Measurements from ENCODE around the gene COX19.
A peak's percentile ranks its signal among the peaks of the same experiment; 100 is the strongest.
"Not testable (repeated sequence)": the region's sequence is repeated elsewhere in the genome, so short reads cannot be mapped to it uniquely, and the experiment has no call there.

COX19 gene

GRCh38 chr7:927031-927671 is 48.2 kb downstream of the COX19 start:
- Histone ChIP-seq H3K9me3 (ENCODE audit: low read depth, low read length) (no peaks in the 10 kb centered on the region), H3K9ac (ENCODE audit: insufficient read length) (no peak overlapping the region), H3K27ac (no peak overlapping the region), H3K4me3 (no peak overlapping the region), H3K36me3 (ENCODE audit: insufficient read depth, low read length) (no peaks in the 10 kb centered on the region)
- no peak for TF ChIP-seq EZH2 (IDR thresholded peaks at IDR 0.05)
- no peak for TF ChIP-seq POLR2AphosphoS5 (IDR thresholded peaks at IDR 0.05; ENCODE audit: borderline replicate concordance, low read depth, low read length)
- no peak for TF ChIP-seq FOXP2 (optimal IDR thresholded peaks at IDR 0.05; ENCODE audit: control extremely low read depth, extremely low read length, insufficient read depth)
- DNase-seq (ENCODE audit: low read depth, low spot score), result no peak

DNA sequence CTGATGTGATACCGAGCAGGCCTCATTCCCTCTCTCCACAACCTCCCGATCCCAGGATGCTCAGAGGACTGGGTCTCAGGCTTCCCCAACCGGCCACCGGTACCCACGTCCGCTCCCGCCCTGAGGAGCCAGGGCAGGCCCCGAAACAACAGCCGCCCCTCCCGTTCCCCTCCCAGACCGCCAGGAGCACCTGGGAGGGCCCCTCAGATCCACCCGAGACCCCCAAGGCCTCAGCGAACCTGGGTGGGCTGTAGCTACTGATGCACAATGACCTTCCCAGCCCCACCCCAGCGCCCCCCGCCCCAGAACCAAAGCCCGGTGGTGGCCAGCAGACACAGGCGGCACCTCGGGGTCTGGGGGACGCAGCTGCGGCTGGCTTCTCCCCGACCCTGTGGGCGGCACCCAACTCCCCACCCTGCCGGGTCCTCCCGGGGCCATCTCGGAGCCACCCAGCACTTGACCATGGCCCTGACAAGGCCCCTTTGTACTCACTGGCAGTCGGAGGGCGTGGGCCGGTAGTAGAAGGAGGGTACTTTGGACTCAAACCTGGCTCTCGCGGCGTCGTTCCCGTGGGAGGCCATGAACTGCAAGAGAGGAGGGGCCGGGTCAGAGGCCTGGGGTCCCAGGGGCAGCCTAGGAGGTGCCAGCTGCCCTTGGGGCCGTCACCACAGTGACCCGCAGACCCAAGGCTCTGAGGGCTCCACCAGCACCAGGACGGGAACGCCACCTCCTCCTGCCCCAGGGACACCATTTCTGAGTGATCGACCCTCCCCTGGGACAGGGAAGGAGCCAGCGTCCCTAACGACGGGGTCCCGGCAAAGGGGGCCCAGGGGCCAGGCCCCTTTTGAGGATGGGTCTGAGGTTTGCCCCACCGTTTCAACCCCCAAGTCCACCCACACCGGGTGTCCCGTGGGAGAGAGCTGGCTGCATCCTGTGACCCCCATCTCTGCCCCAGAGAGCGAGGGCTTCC is 49.0 kb downstream of the COX19 start:
- Histone ChIP-seq H3K9ac (ENCODE audit: insufficient read length) (no peak overlapping the region), H3K9me3 (ENCODE audit: low read depth, low read length) (no peaks in the 10 kb centered on the region), H3K36me3 (ENCODE audit: insufficient read depth, low read length) (no peaks in the 10 kb centered on the region), H3K4me3 (no peak overlapping the region), H3K27ac (no peak overlapping the region)
- TF ChIP-seq POLR2AphosphoS5 (IDR thresholded peaks at IDR 0.05; ENCODE audit: borderline replicate concordance, low read depth, low read length) (no peak), EZH2 (IDR thresholded peaks at IDR 0.05) (no peak), FOXP2 (optimal IDR thresholded peaks at IDR 0.05; ENCODE audit: control extremely low read depth, extremely low read length, insufficient read depth) (no peak)
- no peak for DNase-seq (ENCODE audit: low read depth, low spot score)

GRCh38 chr7:925601-926000 is 49.7 kb downstream of the COX19 start:
- no peaks in the 10 kb centered on the region for H3K36me3 ChIP-seq (ENCODE audit: insufficient read depth, low read length)
- DNase-seq (ENCODE audit: low read depth, low spot score), result no peak

DNA sequence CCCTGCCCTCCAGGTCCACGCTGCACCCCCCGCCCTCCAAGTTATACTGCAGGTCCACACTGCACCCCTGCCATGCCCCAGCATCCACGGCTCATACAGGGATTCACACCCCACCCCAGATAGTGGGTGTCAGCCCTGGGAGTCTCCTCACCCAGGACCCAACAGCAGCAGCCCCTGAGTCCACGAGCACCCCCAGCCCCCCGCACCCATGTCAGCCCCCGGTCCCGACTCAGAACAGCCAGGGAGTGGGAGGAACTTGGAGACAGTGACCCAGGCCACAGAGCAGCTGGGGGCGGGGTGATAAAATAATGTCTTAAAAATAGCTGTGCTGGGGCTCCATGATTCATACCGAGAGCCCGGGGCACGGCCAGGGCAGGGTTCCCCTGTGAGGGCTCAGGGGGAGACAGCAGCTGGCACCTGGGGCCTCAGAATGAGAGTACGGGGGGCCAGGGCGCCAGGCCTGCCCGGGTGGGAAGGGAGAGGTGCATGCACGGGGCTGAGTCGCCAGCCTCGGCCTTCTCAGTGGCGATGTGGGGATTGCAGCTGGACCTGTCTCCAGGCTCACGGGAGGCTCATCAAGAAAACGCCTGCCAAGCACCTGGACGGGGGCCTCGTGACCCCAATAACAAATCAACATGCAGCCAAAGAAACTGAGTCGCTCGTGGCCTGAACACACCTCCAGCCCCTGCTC is 50.7 kb downstream of the COX19 start:
- no peak for TF ChIP-seq POLR2AphosphoS5 (IDR thresholded peaks at IDR 0.05; ENCODE audit: borderline replicate concordance, low read depth, low read length)
- no peak for TF ChIP-seq EZH2 (IDR thresholded peaks at IDR 0.05)
- no peak for TF ChIP-seq FOXP2 (optimal IDR thresholded peaks at IDR 0.05; ENCODE audit: control extremely low read depth, extremely low read length, insufficient read depth)
- Histone ChIP-seq H3K9ac (ENCODE audit: insufficient read length) (no peak overlapping the region), H3K36me3 (ENCODE audit: insufficient read depth, low read length) (no peaks in the 10 kb centered on the region), H3K27ac (no peak overlapping the region), H3K4me3 (no peak overlapping the region), H3K9me3 (ENCODE audit: low read depth, low read length) (no peaks in the 10 kb centered on the region)
- no peak for DNase-seq (ENCODE audit: low read depth, low spot score)

More at GRCh38 chr7:925601-926000, 49.7 kb downstream of the COX19 start:
- no peaks in the 10 kb centered on the region for H3K9me3 ChIP-seq (ENCODE audit: low read depth, low read length)
- no peak overlapping the region for H3K4me3 ChIP-seq
- no peak overlapping the region for H3K9ac ChIP-seq (ENCODE audit: insufficient read length)
- TF ChIP-seq FOXP2 (optimal IDR thresholded peaks at IDR 0.05; ENCODE audit: control extremely low read depth, extremely low read length, insufficient read depth) (no peak), EZH2 (IDR thresholded peaks at IDR 0.05) (no peak), POLR2AphosphoS5 (IDR thresholded peaks at IDR 0.05; ENCODE audit: borderline replicate concordance, low read depth, low read length) (no peak)
- H3K27ac ChIP-seq, result no peak overlapping the region

DNA sequence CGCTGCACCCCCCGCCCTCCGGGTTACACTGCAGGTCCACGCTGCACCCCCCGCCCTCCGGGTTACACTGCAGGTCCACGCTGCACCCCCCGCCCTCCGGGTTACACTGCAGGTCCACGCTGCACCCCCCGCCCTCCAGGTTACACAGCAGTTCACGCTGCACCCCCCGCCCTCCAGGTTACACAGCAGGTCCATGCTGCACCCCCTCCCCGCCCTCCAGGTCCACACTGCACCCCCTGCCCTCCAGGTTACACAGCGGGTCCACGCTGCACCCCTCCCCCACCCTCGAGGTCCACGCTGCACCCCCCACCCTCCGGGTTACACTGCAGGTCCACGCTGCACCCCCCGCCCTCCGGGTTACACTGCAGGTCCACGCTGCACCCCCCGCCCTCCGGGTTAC is 51.3 kb downstream of the COX19 start:
- not testable (repeated sequence) for H3K4me3 ChIP-seq; H3K36me3 ChIP-seq (ENCODE audit: insufficient read depth, low read length); H3K9ac ChIP-seq (ENCODE audit: insufficient read length); DNase-seq (ENCODE audit: low read depth, low spot score); H3K9me3 ChIP-seq (ENCODE audit: low read depth, low read length); H3K27ac ChIP-seq

DNA sequence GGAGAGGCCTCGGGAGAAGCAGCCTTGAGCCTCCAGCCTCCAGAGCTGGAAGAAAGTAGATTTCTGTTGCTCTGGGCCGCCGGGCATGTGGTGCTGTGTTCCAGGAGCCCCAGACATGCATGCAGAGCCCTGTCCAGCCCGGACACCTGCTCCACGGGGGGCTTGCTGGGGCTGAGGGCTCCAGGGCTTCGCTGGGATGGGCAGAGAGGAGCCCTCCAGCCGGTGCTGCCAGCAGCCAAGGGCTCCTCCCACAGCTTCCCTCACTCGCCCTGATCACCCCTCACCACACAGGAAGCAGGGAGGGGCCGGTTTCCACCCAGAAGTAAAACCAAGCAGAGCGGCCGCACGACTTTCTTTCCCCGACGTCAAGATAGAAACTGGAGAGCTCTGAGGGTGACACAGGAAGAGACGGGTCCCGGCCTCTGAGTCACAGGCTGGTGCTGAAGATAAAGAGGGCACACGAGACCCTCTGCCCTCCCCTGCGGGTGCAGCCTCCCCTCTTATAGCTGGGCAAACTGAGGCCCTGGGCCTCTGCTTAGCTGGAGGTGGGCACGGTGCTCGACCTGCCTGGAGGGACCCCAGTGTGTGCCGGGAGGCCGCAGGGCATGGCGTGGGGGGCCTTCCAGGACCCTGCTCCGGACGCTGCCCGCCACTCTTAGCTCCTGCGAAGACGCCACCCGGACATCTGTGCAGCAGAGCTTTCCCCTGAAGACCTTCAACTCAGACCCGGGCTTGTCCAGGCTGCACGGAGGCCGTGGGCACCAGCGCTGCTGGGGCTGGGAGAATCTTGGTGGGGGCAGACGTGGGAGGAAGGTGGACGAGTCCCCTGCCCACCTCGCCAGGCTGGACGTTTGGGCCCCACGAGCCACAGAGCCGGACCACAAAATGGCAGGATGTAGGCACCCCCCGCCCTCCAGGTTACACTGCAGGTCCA is 52.0 kb downstream of the COX19 start:
- H3K9me3 ChIP-seq (ENCODE audit: low read depth, low read length), result no peaks in the 10 kb centered on the region
- no peak overlapping the region for H3K27ac ChIP-seq
- no peak overlapping the region for H3K9ac ChIP-seq (ENCODE audit: insufficient read length)
- H3K36me3 ChIP-seq (ENCODE audit: insufficient read depth, low read length), result no peaks in the 10 kb centered on the region
- TF ChIP-seq POLR2AphosphoS5 (IDR thresholded peaks at IDR 0.05; ENCODE audit: borderline replicate concordance, low read depth, low read length) (no peak), EZH2 (IDR thresholded peaks at IDR 0.05) (no peak), FOXP2 (optimal IDR thresholded peaks at IDR 0.05; ENCODE audit: control extremely low read depth, extremely low read length, insufficient read depth) (no peak)
- no peak overlapping the region for H3K4me3 ChIP-seq
- DNase-seq (ENCODE audit: low read depth, low spot score), result peak; percentile 2

DNA sequence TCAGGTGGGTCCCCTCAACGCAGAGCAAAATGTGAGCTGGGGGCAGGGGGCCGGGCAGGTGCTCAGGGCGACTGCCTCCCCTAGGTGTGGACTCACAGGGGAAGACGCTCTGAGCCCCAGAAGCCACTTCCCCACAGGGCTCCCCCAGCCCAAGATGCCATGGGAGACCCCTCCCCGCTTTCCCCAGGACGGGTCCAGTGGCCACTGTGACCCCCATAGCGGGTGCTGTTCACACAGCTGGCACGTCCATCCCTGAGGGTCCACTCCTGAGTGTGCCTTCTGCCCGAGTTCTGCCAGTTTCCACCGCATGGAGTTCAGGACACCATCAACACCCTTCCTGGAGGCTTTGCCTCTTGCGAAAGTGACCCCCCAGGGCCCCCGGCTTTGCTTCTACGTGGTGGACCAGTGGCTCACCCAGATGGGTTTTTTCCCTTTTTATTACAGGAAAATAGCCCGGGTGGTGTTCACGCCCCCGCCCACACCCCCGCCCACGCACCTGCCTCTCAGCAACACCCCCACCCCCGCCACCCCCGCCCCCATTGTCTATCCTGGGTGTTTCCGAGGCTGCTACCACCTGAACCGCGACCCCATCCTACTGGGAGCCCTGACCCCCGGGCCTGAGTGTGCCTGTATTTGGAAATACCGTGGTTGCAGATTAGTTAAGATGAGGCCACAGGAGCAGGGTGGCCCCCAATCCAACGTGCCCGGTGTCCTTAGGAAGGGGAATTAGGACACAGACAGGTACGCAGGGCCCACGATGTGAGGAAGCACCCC is 52.8 kb downstream of the COX19 start:
- no peak for DNase-seq (ENCODE audit: low read depth, low spot score)
- no peaks in the 10 kb centered on the region for H3K36me3 ChIP-seq (ENCODE audit: insufficient read depth, low read length)
- TF ChIP-seq FOXP2 (optimal IDR thresholded peaks at IDR 0.05; ENCODE audit: control extremely low read depth, extremely low read length, insufficient read depth) (no peak), EZH2 (IDR thresholded peaks at IDR 0.05) (no peak), POLR2AphosphoS5 (IDR thresholded peaks at IDR 0.05; ENCODE audit: borderline replicate concordance, low read depth, low read length) (no peak)
- no peak overlapping the region for H3K4me3 ChIP-seq
- no peaks in the 10 kb centered on the region for H3K9me3 ChIP-seq (ENCODE audit: low read depth, low read length)
- H3K9ac ChIP-seq (ENCODE audit: insufficient read length), result no peak overlapping the region
- no peak overlapping the region for H3K27ac ChIP-seq
